Astrocyte (in vitro differentiated cells and primary cell): ENCODE data around the gene FBLN1. TPM values are rescaled to one million over a fixed set of nuclear protein-coding genes. Genes with fewer than 3 reads are reported as not detected.

Experiments used
- DNase-seq: peaks from one replicate; pipeline ENCODE4 v3.0.0-alpha.2; 2010; ENCODE audit warnings: low read depth
- FAIRE-seq: peaks from 2 replicates; lab custom pipeline; 2011; peaks lifted over from hg19 to GRCh38; lab: Jason Lieb, UNC
- H2AFZ ChIP-seq: 2 replicates; pipeline ENCODE4 v1.6.0; 2012; ENCODE audit warnings: low read depth, low read length, inconsistent platforms
- H3K27ac ChIP-seq: 2 replicates; pipeline ENCODE4 v1.5.1; 2011; ENCODE audit warnings: low read depth, low read length, inconsistent platforms
- H3K27me3 ChIP-seq: 2 replicates; pipeline ENCODE4 v1.6.0; 2011; ENCODE audit warnings: low read length, inconsistent platforms; ENCODE audit not compliant: insufficient read depth
- H3K36me3 ChIP-seq: 2 replicates; pipeline ENCODE4 v1.5.1; 2011; ENCODE audit warnings: low read length, inconsistent platforms; ENCODE audit not compliant: insufficient read depth
- H3K4me1 ChIP-seq: 2 replicates; pipeline ENCODE4 v1.5.1; 2011; ENCODE audit warnings: low read length, inconsistent platforms; ENCODE audit not compliant: insufficient read depth
- H3K4me2 ChIP-seq: 2 replicates; pipeline ENCODE4 v1.6.0; 2012; ENCODE audit warnings: low read length, inconsistent platforms
- H3K4me3 ChIP-seq: 2 replicates; pipeline ENCODE4 v1.5.1; 2011; ENCODE audit warnings: low read depth, mild to moderate bottlenecking, low read length, inconsistent platforms; ENCODE audit not compliant: insufficient read depth
- H3K79me2 ChIP-seq: 2 replicates; pipeline ENCODE4 v1.6.0; 2012; ENCODE audit warnings: mild to moderate bottlenecking, low read length, inconsistent platforms; ENCODE audit not compliant: insufficient read depth
- H3K9ac ChIP-seq: 2 replicates; pipeline ENCODE4 v1.6.0; 2012; ENCODE audit warnings: mild to moderate bottlenecking, low read length, inconsistent platforms
- H3K9me3 ChIP-seq: 2 replicates; pipeline ENCODE4 v1.5.1; 2012; ENCODE audit warnings: low read depth, mild to moderate bottlenecking, low read length, inconsistent platforms; ENCODE audit not compliant: insufficient read depth
- H4K20me1 ChIP-seq: 2 replicates; pipeline ENCODE4 v1.6.0; 2012; ENCODE audit warnings: low read length, inconsistent platforms; ENCODE audit not compliant: insufficient read depth
- H3K27ac Mint-ChIP-seq: one replicate; pipeline ENCODE4 v1.8.0; 2021; ENCODE audit warnings: mild to moderate bottlenecking, mixed read lengths; ENCODE audit not compliant: unreplicated experiment
- H3K27me3 Mint-ChIP-seq: one replicate; pipeline ENCODE4 v1.8.0; 2021; ENCODE audit warnings: low read depth, mixed read lengths; ENCODE audit not compliant: unreplicated experiment
- H3K36me3 Mint-ChIP-seq: one replicate; pipeline ENCODE4 v1.8.0; 2021; ENCODE audit warnings: low read depth, mixed read lengths; ENCODE audit not compliant: unreplicated experiment
- H3K4me1 Mint-ChIP-seq: one replicate; pipeline ENCODE4 v1.8.0; 2021; ENCODE audit warnings: low read depth, mixed read lengths; ENCODE audit not compliant: unreplicated experiment
- H3K4me3 Mint-ChIP-seq: one replicate; pipeline ENCODE4 v1.8.0; 2021; ENCODE audit warnings: mild to moderate bottlenecking, moderate library complexity, mixed read lengths; ENCODE audit not compliant: unreplicated experiment
- H3K9me3 Mint-ChIP-seq: one replicate; pipeline ENCODE4 v1.8.0; 2021; ENCODE audit warnings: mild to moderate bottlenecking, mixed read lengths; ENCODE audit not compliant: unreplicated experiment
- CTCF ChIP-seq: IDR thresholded peaks from 2 replicates; pipeline ENCODE4 v1.5.1; 2011; ENCODE audit warnings: low read depth, mild to moderate bottlenecking, inconsistent platforms, low read length, moderate library complexity; ENCODE audit not compliant: insufficient read depth
- EZH2 ChIP-seq: IDR thresholded peaks from 2 replicates; pipeline ENCODE4 v1.6.1; 2012; ENCODE audit warnings: mild to moderate bottlenecking, low read length, inconsistent platforms; ENCODE audit not compliant: insufficient read depth
- total RNA-seq: library from RNA; stranded (reverse); gene quantifications from 2 replicates; pipeline ENCODE4 v1.2.1, GENCODE V29; 2021

FBLN1 gene
- total RNA-seq, 1 donor from 2014 or later: 69.2 TPM

- H3K9ac ChIP-seq: no peak overlapping the region
- H2AFZ ChIP-seq: no peak overlapping the region
- TF ChIP-seq CTCF: no peak
- H3K27me3 Mint-ChIP-seq: peaks cover 11% of the 10 kb centered on the region
- H3K4me3 Mint-ChIP-seq: no peak overlapping the region
- H3K4me2 ChIP-seq: no peak overlapping the region
- H3K27ac Mint-ChIP-seq: no peak overlapping the region
- H3K4me3 ChIP-seq: no peak overlapping the region
- peaks cover 10% of the 10 kb centered on the region for H3K4me1 Mint-ChIP-seq
- no peak for FAIRE-seq
- H3K9me3 Mint-ChIP-seq: peaks cover 5% of the 10 kb centered on the region
- peaks cover 12% of the 10 kb centered on the region for H3K4me1 ChIP-seq
- H3K9me3 ChIP-seq: peaks cover 4% of the 10 kb centered on the region
- no peak for DNase-seq
- H3K27ac ChIP-seq: no peak overlapping the region
- H4K20me1 ChIP-seq: no peaks in the 10 kb centered on the region
- no peaks in the 10 kb centered on the region for H3K79me2 ChIP-seq
- no peaks in the 10 kb centered on the region for H3K36me3 Mint-ChIP-seq
- H3K27me3 ChIP-seq: no peaks in the 10 kb centered on the region
- no peaks in the 10 kb centered on the region for H3K36me3 ChIP-seq
Measured at GRCh38 chr22:45470871-45471270, 31.8 kb upstream of the FBLN1 start.

GRCh38 chr22:45472426-45472825, 30.3 kb upstream of the FBLN1 start:
- Histone ChIP-seq H3K36me3 (no peaks in the 10 kb centered on the region), H3K4me2 (no peak overlapping the region), H3K27me3 (no peaks in the 10 kb centered on the region), H2AFZ (no peak overlapping the region), H3K9ac (no peak overlapping the region), H3K9me3 (peaks cover 4% of the 10 kb centered on the region), H4K20me1 (no peaks in the 10 kb centered on the region), H3K4me1 (peaks cover 12% of the 10 kb centered on the region), H3K79me2 (no peaks in the 10 kb centered on the region), H3K27ac (no peak overlapping the region), H3K4me3 (no peak overlapping the region)
- H3K27ac Mint-ChIP-seq: no peak overlapping the region
- peaks cover 4% of the 10 kb centered on the region for H3K9me3 Mint-ChIP-seq
- H3K36me3 Mint-ChIP-seq: no peaks in the 10 kb centered on the region
- H3K4me3 Mint-ChIP-seq: no peak overlapping the region
- TF ChIP-seq CTCF: no peak
- no peak for TF ChIP-seq EZH2
- peaks cover 18% of the 10 kb centered on the region for H3K27me3 Mint-ChIP-seq
- DNase-seq (no peak), FAIRE-seq (no peak)
- peaks cover 10% of the 10 kb centered on the region for H3K4me1 Mint-ChIP-seq

- Histone ChIP-seq H4K20me1 (no peaks in the 10 kb centered on the region), H3K9me3 (no peaks in the 10 kb centered on the region), H3K4me1 (peaks cover 17% of the 10 kb centered on the region), H3K4me3 (no peak overlapping the region), H2AFZ (no peak overlapping the region), H3K27ac (no peak overlapping the region), H3K36me3 (no peaks in the 10 kb centered on the region), H3K27me3 (no peaks in the 10 kb centered on the region), H3K79me2 (no peaks in the 10 kb centered on the region), H3K4me2 (no peak overlapping the region), H3K9ac (no peak overlapping the region)
- H3K27ac Mint-ChIP-seq: no peak overlapping the region
- no peak for DNase-seq
- no peak for FAIRE-seq
- peaks cover 10% of the 10 kb centered on the region for H3K4me1 Mint-ChIP-seq
- peaks cover 18% of the 10 kb centered on the region for H3K27me3 Mint-ChIP-seq
- no peak for TF ChIP-seq EZH2
- TF ChIP-seq CTCF: no peak
- H3K36me3 Mint-ChIP-seq: no peaks in the 10 kb centered on the region
- H3K4me3 Mint-ChIP-seq: no peak overlapping the region
- no peaks in the 10 kb centered on the region for H3K9me3 Mint-ChIP-seq
Measured at GRCh38 chr22:45473626-45474237, 29.0 kb upstream of the FBLN1 start.
